Glutamatergic neuron (in vitro differentiated cells): ENCODE results near the gene ATL2. TPM values are rescaled to one million over a fixed set of nuclear protein-coding genes. Genes with fewer than 3 reads are reported as not detected.

ENCODE experiments used
- DNase-seq: peaks from one replicate; pipeline ENCODE4 v3.0.0; 2022
- H3K27ac Mint-ChIP-seq: one replicate; pipeline ENCODE4 v1.8.0; 2020; ENCODE audit warnings: mild to moderate bottlenecking, mixed read lengths, inconsistent platforms; ENCODE audit not compliant: unreplicated experiment
- H3K27me3 Mint-ChIP-seq: one replicate; pipeline ENCODE4 v1.8.0; 2020; ENCODE audit warnings: mild to moderate bottlenecking, moderate library complexity, mixed read lengths, inconsistent platforms; ENCODE audit not compliant: unreplicated experiment
- H3K36me3 Mint-ChIP-seq: one replicate; pipeline ENCODE4 v1.8.0; 2020; ENCODE audit warnings: mild to moderate bottlenecking, mixed read lengths, inconsistent platforms; ENCODE audit not compliant: unreplicated experiment
- H3K4me1 Mint-ChIP-seq: one replicate; pipeline ENCODE4 v1.8.0; 2020; ENCODE audit warnings: mild to moderate bottlenecking, low read depth, mixed read lengths, inconsistent platforms; ENCODE audit not compliant: unreplicated experiment
- H3K4me3 Mint-ChIP-seq: one replicate; pipeline ENCODE4 v1.8.0; 2020; ENCODE audit warnings: mild to moderate bottlenecking, mixed read lengths, inconsistent platforms; ENCODE audit not compliant: unreplicated experiment
- H3K9me3 Mint-ChIP-seq: one replicate; pipeline ENCODE4 v1.8.0; 2020; ENCODE audit warnings: mild to moderate bottlenecking, moderate library complexity, mixed read lengths, inconsistent platforms; ENCODE audit not compliant: unreplicated experiment
- total RNA-seq: library from RNA; stranded (reverse); fragmentation: NEBNext Ultra II Directional; extraction: Animal tissue kit (Norgen Biotek cat#: 25700); gene quantifications from one replicate; pipeline ENCODE4 v1.2.1, GENCODE V29; 2021; ENCODE audit not compliant: unreplicated experiment
- TF ChIP-seq, protein P1 (sequence below): fragments of 200-600 bp; sonication (generic); IDR thresholded peaks from one replicate; pipeline ENCODE4 v1.5.0; 2021; ENCODE audit not compliant: partially characterized antibody, unreplicated experiment

Gene ATL2
- total RNA-seq, 1 donor from 2014 or later = 39.0 TPM

DNA sequence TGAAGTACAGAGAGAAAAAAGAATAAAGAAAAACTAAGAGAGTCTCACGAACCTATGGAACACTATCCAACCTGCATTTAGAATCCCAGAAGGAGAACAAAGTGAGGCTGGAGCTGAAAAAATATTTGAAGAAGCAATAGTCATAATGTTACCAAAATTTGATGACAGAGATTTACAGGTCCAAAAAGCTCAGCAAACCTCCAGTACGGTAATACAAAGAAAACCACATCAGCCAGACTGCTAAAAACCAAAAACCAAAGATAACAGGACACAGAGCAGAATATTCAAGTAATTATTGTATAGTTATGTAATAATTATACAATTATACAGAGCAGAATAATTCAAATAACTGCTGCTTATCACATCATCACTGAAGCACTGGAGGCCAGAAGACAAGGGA, 23.7 kb downstream of the ATL2 start:
- TF ChIP-seq, protein P1, sequence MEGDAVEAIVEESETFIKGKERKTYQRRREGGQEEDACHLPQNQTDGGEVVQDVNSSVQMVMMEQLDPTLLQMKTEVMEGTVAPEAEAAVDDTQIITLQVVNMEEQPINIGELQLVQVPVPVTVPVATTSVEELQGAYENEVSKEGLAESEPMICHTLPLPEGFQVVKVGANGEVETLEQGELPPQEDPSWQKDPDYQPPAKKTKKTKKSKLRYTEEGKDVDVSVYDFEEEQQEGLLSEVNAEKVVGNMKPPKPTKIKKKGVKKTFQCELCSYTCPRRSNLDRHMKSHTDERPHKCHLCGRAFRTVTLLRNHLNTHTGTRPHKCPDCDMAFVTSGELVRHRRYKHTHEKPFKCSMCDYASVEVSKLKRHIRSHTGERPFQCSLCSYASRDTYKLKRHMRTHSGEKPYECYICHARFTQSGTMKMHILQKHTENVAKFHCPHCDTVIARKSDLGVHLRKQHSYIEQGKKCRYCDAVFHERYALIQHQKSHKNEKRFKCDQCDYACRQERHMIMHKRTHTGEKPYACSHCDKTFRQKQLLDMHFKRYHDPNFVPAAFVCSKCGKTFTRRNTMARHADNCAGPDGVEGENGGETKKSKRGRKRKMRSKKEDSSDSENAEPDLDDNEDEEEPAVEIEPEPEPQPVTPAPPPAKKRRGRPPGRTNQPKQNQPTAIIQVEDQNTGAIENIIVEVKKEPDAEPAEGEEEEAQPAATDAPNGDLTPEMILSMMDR = no peak
- Mint-ChIP-seq H3K4me1 (no peaks in the 10 kb centered on the region), H3K9me3 (no peaks in the 10 kb centered on the region), H3K4me3 (no peak overlapping the region), H3K27me3 (no peaks in the 10 kb centered on the region), H3K36me3 (no peaks in the 10 kb centered on the region), H3K27ac (no peak overlapping the region)
- no peak for DNase-seq

DNA sequence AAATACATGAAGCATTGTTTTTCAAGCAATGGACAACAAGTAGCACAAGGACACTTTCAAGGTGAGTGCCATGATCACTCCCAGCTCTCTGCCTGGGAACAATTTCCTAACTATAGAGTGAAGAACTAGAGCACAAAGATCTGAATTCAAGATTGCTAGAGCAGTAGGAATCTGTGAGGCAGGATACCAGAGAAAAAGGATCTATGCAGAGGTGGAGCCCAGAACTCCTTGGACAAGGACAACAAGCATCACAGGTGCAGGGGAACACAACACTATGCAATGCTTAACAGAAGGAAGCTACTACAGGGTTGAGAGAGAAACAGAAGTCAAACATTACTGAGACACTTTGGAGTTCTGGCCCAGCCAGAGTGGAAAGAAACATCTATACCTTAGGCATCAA, 24.7 kb downstream of the ATL2 start:
- Mint-ChIP-seq H3K27ac (no peak overlapping the region), H3K27me3 (no peaks in the 10 kb centered on the region), H3K36me3 (no peaks in the 10 kb centered on the region), H3K9me3 (no peaks in the 10 kb centered on the region), H3K4me3 (no peak overlapping the region), H3K4me1 (no peaks in the 10 kb centered on the region)
- TF ChIP-seq, protein P1 = no peak
- no peak for DNase-seq

DNA sequence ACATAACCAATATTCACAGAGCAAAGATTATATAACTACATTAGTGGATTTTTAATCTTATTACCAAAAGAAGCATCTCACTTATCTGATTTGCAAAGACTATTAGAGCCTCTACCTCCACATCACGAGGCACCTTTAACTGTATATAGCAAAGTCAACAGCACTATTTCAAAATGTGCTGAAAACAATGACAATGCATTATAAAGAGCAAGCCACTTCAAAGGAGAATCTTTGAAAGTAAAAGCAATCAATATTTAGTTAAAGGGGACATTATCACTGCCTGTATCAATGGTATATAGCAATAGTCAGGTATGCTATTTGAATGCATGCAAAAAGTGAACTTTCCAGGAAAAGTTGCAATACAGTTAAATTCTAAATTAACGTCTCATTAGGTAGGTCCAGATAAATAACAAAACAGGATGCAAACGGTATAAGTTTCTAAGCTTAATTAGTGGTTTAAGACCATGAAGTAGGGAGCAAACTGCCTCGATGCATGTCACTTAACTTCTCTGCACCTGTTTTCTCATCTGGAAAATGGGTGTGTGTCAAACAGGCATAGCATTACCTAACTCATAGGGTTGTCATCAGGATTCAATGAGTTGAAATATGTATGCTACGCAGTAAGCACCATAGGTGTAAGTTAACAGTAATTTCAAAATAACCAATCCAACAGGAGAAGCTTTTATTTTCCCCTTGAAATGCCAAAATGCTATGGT, 31.6 kb downstream of the ATL2 start:
- TF ChIP-seq, protein P1 = no peak
- Mint-ChIP-seq H3K4me3 (no peak overlapping the region), H3K9me3 (no peaks in the 10 kb centered on the region), H3K4me1 (no peaks in the 10 kb centered on the region), H3K27me3 (peaks cover 2% of the 10 kb centered on the region), H3K36me3 (peaks cover 8% of the 10 kb centered on the region), H3K27ac (no peak overlapping the region)
- DNase-seq = no peak

DNA sequence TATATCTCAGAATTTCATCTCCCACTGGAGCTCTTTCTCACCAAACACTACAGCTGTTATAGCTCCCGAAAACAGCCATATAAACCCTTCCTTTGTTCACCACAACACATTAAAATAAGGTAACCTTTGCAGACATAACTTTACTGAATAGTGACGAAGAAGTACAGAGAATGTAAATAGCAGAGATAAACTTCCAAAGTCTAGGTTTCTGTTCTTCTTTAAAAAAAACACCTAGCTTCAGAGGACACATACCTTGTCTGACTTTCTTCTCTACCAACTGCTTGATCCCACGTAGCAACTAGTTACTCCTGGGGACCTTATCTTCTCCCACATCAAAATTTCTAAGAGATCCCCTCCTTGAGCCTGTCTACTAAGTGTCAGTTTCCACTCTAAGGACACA, 32.3 kb downstream of the ATL2 start:
- DNase-seq = no peak
- Mint-ChIP-seq H3K4me3 (no peak overlapping the region), H3K36me3 (peaks cover 8% of the 10 kb centered on the region), H3K4me1 (no peaks in the 10 kb centered on the region), H3K9me3 (no peaks in the 10 kb centered on the region), H3K27me3 (peaks cover 2% of the 10 kb centered on the region), H3K27ac (no peak overlapping the region)
- TF ChIP-seq, protein P1 = no peak

DNA sequence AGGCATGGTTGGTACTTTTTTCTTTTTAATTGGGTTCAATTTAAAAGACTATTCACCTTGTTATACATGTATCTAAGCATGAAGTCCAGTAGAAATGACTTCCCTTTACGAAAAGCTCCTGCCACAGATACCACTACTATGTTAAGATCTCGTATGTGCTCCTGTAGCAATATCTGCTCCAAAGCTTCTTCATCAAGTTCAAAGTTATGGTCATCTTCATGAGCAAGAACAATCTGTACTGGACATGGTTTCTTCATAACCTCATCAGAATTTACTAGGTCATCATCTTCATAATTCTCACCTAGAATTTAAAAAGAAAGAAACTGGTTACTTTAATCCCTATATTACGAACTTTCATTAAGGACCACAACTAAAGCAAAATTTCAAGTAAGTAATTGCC, 33.9 kb downstream of the ATL2 start:
- TF ChIP-seq, protein P1 = no peak

More for the DNA sequence above, 33.9 kb downstream of the ATL2 start:
- H3K9me3 Mint-ChIP-seq = no peaks in the 10 kb centered on the region
- H3K4me1 Mint-ChIP-seq = no peaks in the 10 kb centered on the region
- no peak for DNase-seq
- peaks cover 2% of the 10 kb centered on the region for H3K27me3 Mint-ChIP-seq
- H3K36me3 Mint-ChIP-seq = peaks cover 8% of the 10 kb centered on the region
- no peak overlapping the region for H3K27ac Mint-ChIP-seq
- no peak overlapping the region for H3K4me3 Mint-ChIP-seq
